Left cardiac atrium (tissue), 4 donors: Measurements from ENCODE around the gene APLF. TPM values are rescaled to one million over a fixed set of nuclear protein-coding genes. Genes with fewer than 3 reads are reported as not detected.
"Not testable (repeated sequence)": the region's sequence is repeated elsewhere in the genome, so short reads cannot be mapped to it uniquely, and the experiment has no call there.

Source experiments
- ATAC-seq, 2 donors: fragments of 200-7000 bp; cut with Tn5 transposase; one replicate each; pipeline ENCODE4 v1.9.1; 2020; ENCODE audit warnings: mild to moderate bottlenecking in 2 of 2, moderate library complexity in 2 of 2
- DNase-seq: peaks from one replicate; pipeline ENCODE4 v3.0.0-alpha.2; 2020
- intact Hi-C, 2 donors: fragments of 100-400 bp; cut with DNase I; formaldehyde crosslinking; loops; one replicate each; pipeline versions ENCODE4 v1.14.1 to v1.15.1; 2022 to 2023
- total RNA-seq, 2 donors: library from RNA; stranded (reverse); fragmentation: NEBNext Ultra II Directional; extraction: Animal tissue kit (Norgen Biotek cat#: 25700); gene quantifications; one replicate each; pipeline ENCODE4 v1.2.1, GENCODE V29; 2021
- donor health status: DM: no; HTN: yes; CAD: no.
- donor health status: DM: no; HTN: yes; CAD: no; lungs with severe emphysema.
- donor health status: DM: yes; HTN: yes; CAD: no.
- donor health status: Dilated cardiomyopathy.

The APLF gene
- total RNA-seq, 2 donors from 2014 or later = 4.6 to 5.5 TPM

GRCh38 chr2:68600495-68600894 is 133.1 kb downstream of the APLF start:
- intact Hi-C loops, ATAC-seq, DNase-seq: not testable (repeated sequence)

- DNase-seq (no peak), ATAC-seq (no peak)
- intact Hi-C loops = no loop called here
Measured at GRCh38 chr2:68603059-68603458, 135.7 kb downstream of the APLF start.

GRCh38 chr2:68604077-68604476 is 136.7 kb downstream of the APLF start:
- DNase-seq (no peak), ATAC-seq (no peak)
- intact Hi-C loops = no loop called here

GRCh38 chr2:68605939-68606338 is 138.6 kb downstream of the APLF start:
- DNase-seq = no peak
- intact Hi-C loops = no loop called here
- ATAC-seq = no peak

- no peak for DNase-seq
- ATAC-seq = no peak
- intact Hi-C loops = no loop called here
Measured at GRCh38 chr2:68606759-68607158, 139.4 kb downstream of the APLF start.

- DNase-seq (no peak), ATAC-seq (no peak)
- intact Hi-C loops = no loop called here
Measured at GRCh38 chr2:68607837-68608236, 140.5 kb downstream of the APLF start.

GRCh38 chr2:68612765-68613519 is 145.6 kb downstream of the APLF start:
- ATAC-seq = no peak
- intact Hi-C loops = no loop called here
- DNase-seq = no peak

- ATAC-seq (no peak), DNase-seq (no peak)
- intact Hi-C loops = no loop called here
Measured at GRCh38 chr2:68620772-68621171, 153.4 kb downstream of the APLF start.

- no peak for DNase-seq
Measured at GRCh38 chr2:68623820-68624219, 156.4 kb downstream of the APLF start.

GRCh38 chr2:68627615-68628014 is 160.2 kb downstream of the APLF start:
- no peak for DNase-seq
- intact Hi-C loops = no loop called here
- ATAC-seq = no peak

More at GRCh38 chr2:68623820-68624219, 156.4 kb downstream of the APLF start:
- intact Hi-C loops = no loop called here
- ATAC-seq = no peak

Other genes starting within 250 kb of the APLF start
- 10 to 100 TPM; 37.8 to 39.3 TPM for gene PPP3R1, start 215.1 kb upstream of the APLF start, total RNA-seq
- 10 to 100 TPM; 16.8 to 19.1 TPM for gene CNRIP1, start 147.6 kb upstream of the APLF start, total RNA-seq
- gene PLEK, start 102.3 kb upstream of the APLF start, total RNA-seq = 10 to 100 TPM in 1 of 2 donors, 1 to 10 TPM in 1; 7.3 to 21.5 TPM
- gene FBXO48, start 291 bp upstream of the APLF start, total RNA-seq = 1 to 10 TPM in 1 of 2 donors, under 1 TPM in 1; 0.60 to 1.4 TPM
- gene PROKR1, start 176.0 kb downstream of the APLF start, total RNA-seq = under 1 TPM in 1 of 2 donors, not detected in 1; 0.12 TPM